ENCODE results near the gene TAAR9. TPM values are rescaled to one million over a fixed set of nuclear protein-coding genes. Genes with fewer than 3 reads are reported as not detected.

TAAR9 gene
- total RNA-seq, 1 donor from 2014 or later = not detected

GRCh38 chr6:132587424-132587823, 49.3 kb downstream of the TAAR9 start:
- Mint-ChIP-seq H3K4me3 (ENCODE audit: low read depth) (no peak overlapping the region), H3K4me1 (ENCODE audit: low read depth) (no peaks in the 10 kb centered on the region), H3K27ac (no peak overlapping the region), H3K9me3 (ENCODE audit: low read depth) (no peaks in the 10 kb centered on the region), H3K27me3 (peaks cover 45% of the 10 kb centered on the region), H3K36me3 (ENCODE audit: insufficient read depth) (no peaks in the 10 kb centered on the region)
- TF ChIP-seq, protein P1, sequence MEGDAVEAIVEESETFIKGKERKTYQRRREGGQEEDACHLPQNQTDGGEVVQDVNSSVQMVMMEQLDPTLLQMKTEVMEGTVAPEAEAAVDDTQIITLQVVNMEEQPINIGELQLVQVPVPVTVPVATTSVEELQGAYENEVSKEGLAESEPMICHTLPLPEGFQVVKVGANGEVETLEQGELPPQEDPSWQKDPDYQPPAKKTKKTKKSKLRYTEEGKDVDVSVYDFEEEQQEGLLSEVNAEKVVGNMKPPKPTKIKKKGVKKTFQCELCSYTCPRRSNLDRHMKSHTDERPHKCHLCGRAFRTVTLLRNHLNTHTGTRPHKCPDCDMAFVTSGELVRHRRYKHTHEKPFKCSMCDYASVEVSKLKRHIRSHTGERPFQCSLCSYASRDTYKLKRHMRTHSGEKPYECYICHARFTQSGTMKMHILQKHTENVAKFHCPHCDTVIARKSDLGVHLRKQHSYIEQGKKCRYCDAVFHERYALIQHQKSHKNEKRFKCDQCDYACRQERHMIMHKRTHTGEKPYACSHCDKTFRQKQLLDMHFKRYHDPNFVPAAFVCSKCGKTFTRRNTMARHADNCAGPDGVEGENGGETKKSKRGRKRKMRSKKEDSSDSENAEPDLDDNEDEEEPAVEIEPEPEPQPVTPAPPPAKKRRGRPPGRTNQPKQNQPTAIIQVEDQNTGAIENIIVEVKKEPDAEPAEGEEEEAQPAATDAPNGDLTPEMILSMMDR (IDR thresholded peaks at IDR 0.05; ENCODE audit: unreplicated experiment) = no peak
- no peak for DNase-seq (ENCODE audit: low spot score, unreplicated experiment)

Other genes with a start within 250 kb of the TAAR9 start
- 8.4 and 8.9 TPM in 2 replicates for gene MOXD1, start 136.8 kb upstream of the TAAR9 start, total RNA-seq
- gene STX7, start 25.2 kb upstream of the TAAR9 start, total RNA-seq = 40.5 and 49.3 TPM in 2 replicates
- gene TAAR8, start 14.4 kb downstream of the TAAR9 start, total RNA-seq = not detected in 2 replicates
- not detected in 2 replicates for gene TAAR6, start 32.0 kb downstream of the TAAR9 start, total RNA-seq
- gene TAAR5, start 51.5 kb downstream of the TAAR9 start, total RNA-seq = not detected in 2 replicates
- gene TAAR2, start 86.0 kb downstream of the TAAR9 start, total RNA-seq = not detected in 2 replicates
- not detected in 2 replicates for gene TAAR1, start 120.9 kb downstream of the TAAR9 start, total RNA-seq
- not detected in 2 replicates for gene VNN1, start 175.8 kb downstream of the TAAR9 start, total RNA-seq
- gene VNN2, start 219.6 kb downstream of the TAAR9 start, total RNA-seq = not detected in 2 replicates